WTC11 (cell line): ENCODE data around the gene PPARD. TPM values are rescaled to one million over a fixed set of nuclear protein-coding genes. Genes with fewer than 3 reads are reported as not detected.
A peak's percentile ranks its signal among the peaks of the same experiment; 100 is the strongest.

Source experiments
- CBFB ChIP-seq: sonication (generic); formaldehyde crosslinking; IDR thresholded peaks from 2 replicates; pipeline ENCODE4 v1.8.1; 2022; ENCODE audit warnings: mild to moderate bottlenecking, low read depth, missing genetic modification reagents
- FOXJ3 ChIP-seq: sonication (generic); formaldehyde crosslinking; IDR thresholded peaks from 2 replicates; pipeline ENCODE4 v1.9.0; 2021; ENCODE audit warnings: missing genetic modification reagents, mild to moderate bottlenecking, borderline replicate concordance
- FOXP1 ChIP-seq: sonication (generic); formaldehyde crosslinking; IDR thresholded peaks from 2 replicates; pipeline ENCODE4 v1.8.0; 2022; ENCODE audit warnings: missing genetic modification reagents, mild to moderate bottlenecking, moderate library complexity, borderline replicate concordance
- GTF2I ChIP-seq: fragments of 250-450 bp; sonication (Bioruptor Pico); conservative IDR thresholded peaks from 2 replicates; pipeline ENCODE4 v1.4.0; 2021; ENCODE audit warnings: mild to moderate bottlenecking
- IRF2 ChIP-seq: sonication (generic); formaldehyde crosslinking; IDR thresholded peaks from 2 replicates; pipeline ENCODE4 v1.8.0; 2022; ENCODE audit warnings: low read depth, missing genetic modification reagents, borderline replicate concordance
- KAT7 ChIP-seq: sonication (generic); formaldehyde crosslinking; IDR thresholded peaks from 2 replicates; pipeline ENCODE4 v1.8.1; 2023; ENCODE audit warnings: missing genetic modification reagents, mild to moderate bottlenecking, borderline replicate concordance
- NR2C2 ChIP-seq: sonication (generic); formaldehyde crosslinking; IDR thresholded peaks from 2 replicates; pipeline ENCODE4 v1.8.0; 2022; ENCODE audit warnings: mild to moderate bottlenecking, missing genetic modification reagents
- NR3C1 ChIP-seq: sonication (generic); formaldehyde crosslinking; conservative IDR thresholded peaks from 2 replicates; pipeline ENCODE4 v1.8.1; 2023; ENCODE audit warnings: low read depth, mild to moderate bottlenecking, missing genetic modification reagents
- RORB ChIP-seq: fragments of 250-450 bp; sonication (Bioruptor Pico); IDR thresholded peaks from 2 replicates; pipeline ENCODE4 v1.9.0; 2021; ENCODE audit warnings: mild to moderate bottlenecking
- SMAD3 ChIP-seq: sonication (generic); formaldehyde crosslinking; IDR thresholded peaks from 2 replicates; pipeline ENCODE4 v1.8.0; 2022; ENCODE audit warnings: missing genetic modification reagents, mild to moderate bottlenecking, borderline replicate concordance
- TP53 ChIP-seq: sonication (generic); formaldehyde crosslinking; IDR thresholded peaks from 2 replicates; pipeline ENCODE4 v1.8.1; 2023; ENCODE audit warnings: mild to moderate bottlenecking, missing genetic modification reagents
- ZNF263 ChIP-seq: sonication (generic); formaldehyde crosslinking; IDR thresholded peaks from 2 replicates; pipeline ENCODE4 v1.8.1; 2022; ENCODE audit warnings: low read depth, mild to moderate bottlenecking, moderate library complexity, missing genetic modification reagents
- ZNF317 ChIP-seq: sonication (generic); formaldehyde crosslinking; IDR thresholded peaks from 2 replicates; pipeline ENCODE4 v1.8.1; 2023; ENCODE audit warnings: low read depth, mild to moderate bottlenecking, moderate library complexity, missing genetic modification reagents, borderline replicate concordance
- ZNF423 ChIP-seq: fragments of 250-450 bp; sonication (Bioruptor Pico); IDR thresholded peaks from 2 replicates; pipeline ENCODE4 v2.1.2; 2022; ENCODE audit warnings: mild to moderate bottlenecking, moderate library complexity
- total RNA-seq: library from RNA; stranded (reverse); gene quantifications from 3 replicates; pipeline ENCODE4 v1.2.3, GENCODE V29; 2021
- TF ChIP-seq, protein P1 (sequence below): sonication (generic); formaldehyde crosslinking; IDR thresholded peaks from 2 replicates; pipeline ENCODE4 v1.8.1; 2023; ENCODE audit warnings: mild to moderate bottlenecking, moderate library complexity, missing genetic modification reagents
- TF ChIP-seq, protein P2 (sequence below): sonication (generic); formaldehyde crosslinking; IDR thresholded peaks from 2 replicates; pipeline ENCODE4 v1.8.1; 2022; ENCODE audit warnings: low read depth, mild to moderate bottlenecking, moderate library complexity, missing genetic modification reagents, borderline replicate concordance
- TF ChIP-seq, protein P3 (sequence below): sonication (generic); formaldehyde crosslinking; IDR thresholded peaks from 2 replicates; pipeline ENCODE4 v1.8.0; 2022; ENCODE audit warnings: mild to moderate bottlenecking, missing genetic modification reagents
- TF ChIP-seq, protein P4 (sequence below): fragments of 200-600 bp; IDR thresholded peaks from 2 replicates; pipeline ENCODE4 v1.8.0; 2022; ENCODE audit warnings: antibody characterized with exemption
- TF ChIP-seq, protein P5 (sequence below): sonication (generic); formaldehyde crosslinking; IDR thresholded peaks from 2 replicates; pipeline ENCODE4 v1.8.1; 2022; ENCODE audit warnings: mild to moderate bottlenecking, moderate library complexity, missing genetic modification reagents
- TF ChIP-seq, protein P6 (sequence below): sonication (generic); formaldehyde crosslinking; IDR thresholded peaks from 2 replicates; pipeline ENCODE4 v1.8.0; 2022; ENCODE audit warnings: mild to moderate bottlenecking, missing genetic modification reagents
- TF ChIP-seq, protein P7 (sequence below): sonication (generic); formaldehyde crosslinking; conservative IDR thresholded peaks from 2 replicates; pipeline ENCODE4 v1.8.1; 2023; ENCODE audit warnings: mild to moderate bottlenecking, low read depth, missing genetic modification reagents, moderate library complexity
- TF ChIP-seq, protein P8 (sequence below): fragments of 250-450 bp; sonication (Bioruptor Pico); IDR thresholded peaks from 2 replicates; pipeline ENCODE4 v1.9.0; 2021; ENCODE audit warnings: mild to moderate bottlenecking
- TF ChIP-seq, protein P9 (sequence below): sonication (generic); formaldehyde crosslinking; IDR thresholded peaks from 2 replicates; pipeline ENCODE4 v1.8.1; 2023; ENCODE audit warnings: mild to moderate bottlenecking, missing genetic modification reagents

Gene PPARD
- total RNA-seq, 1 experiment from 2014 or later: 14.7 TPM

DNA sequence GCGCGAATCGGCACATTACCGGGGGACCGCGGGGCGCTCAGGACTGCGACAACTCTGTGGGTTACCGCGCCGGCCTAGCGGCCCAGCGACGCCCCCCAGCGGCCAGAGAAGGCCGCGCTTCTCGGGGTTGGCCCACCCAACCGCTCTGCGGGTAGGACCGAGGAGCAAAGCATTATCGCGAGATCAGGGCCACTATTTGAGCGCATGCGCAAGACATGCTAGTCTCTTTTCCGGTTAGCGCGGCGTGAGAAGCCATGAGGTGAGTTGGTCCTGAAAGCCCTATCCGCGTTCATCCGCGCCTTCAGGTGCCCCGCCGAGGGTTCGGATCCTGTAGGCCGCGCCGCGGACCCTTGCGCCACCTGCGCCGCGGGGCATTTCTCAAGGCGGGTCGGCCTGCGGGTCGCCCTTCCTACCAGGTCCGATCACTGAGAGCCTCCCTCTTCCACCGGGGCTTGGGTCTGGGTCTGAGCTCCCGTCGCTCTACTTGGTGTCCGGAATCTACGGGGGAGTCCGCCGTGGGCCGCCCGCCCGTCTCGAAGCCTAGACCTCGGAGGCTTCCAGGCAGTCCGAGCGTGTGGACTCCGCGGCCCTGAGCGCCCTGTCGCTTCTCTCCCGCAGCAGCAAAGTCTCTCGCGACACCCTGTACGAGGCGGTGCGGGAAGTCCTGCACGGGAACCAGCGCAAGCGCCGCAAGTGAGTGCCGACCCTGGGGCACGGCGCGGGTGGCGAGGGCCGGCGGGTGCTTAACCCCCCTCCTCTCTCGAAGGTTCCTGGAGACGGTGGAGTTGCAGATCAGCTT, 126.0 kb downstream of the PPARD start, which contains the start of gene RPL10A (continued):
- TF ChIP-seq, protein P1, sequence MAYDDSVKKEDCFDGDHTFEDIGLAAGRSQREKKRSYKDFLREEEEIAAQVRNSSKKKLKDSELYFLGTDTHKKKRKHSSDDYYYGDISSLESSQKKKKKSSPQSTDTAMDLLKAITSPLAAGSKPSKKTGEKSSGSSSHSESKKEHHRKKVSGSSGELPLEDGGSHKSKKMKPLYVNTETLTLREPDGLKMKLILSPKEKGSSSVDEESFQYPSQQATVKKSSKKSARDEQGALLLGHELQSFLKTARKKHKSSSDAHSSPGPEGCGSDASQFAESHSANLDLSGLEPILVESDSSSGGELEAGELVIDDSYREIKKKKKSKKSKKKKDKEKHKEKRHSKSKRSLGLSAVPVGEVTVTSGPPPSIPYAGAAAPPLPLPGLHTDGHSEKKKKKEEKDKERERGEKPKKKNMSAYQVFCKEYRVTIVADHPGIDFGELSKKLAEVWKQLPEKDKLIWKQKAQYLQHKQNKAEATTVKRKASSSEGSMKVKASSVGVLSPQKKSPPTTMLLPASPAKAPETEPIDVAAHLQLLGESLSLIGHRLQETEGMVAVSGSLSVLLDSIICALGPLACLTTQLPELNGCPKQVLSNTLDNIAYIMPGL (CRISPR knock-in tag): peak; percentile 86
- peak; percentile 95 for TF ChIP-seq SMAD3 (CRISPR knock-in tag)
- TF ChIP-seq, protein P2, sequence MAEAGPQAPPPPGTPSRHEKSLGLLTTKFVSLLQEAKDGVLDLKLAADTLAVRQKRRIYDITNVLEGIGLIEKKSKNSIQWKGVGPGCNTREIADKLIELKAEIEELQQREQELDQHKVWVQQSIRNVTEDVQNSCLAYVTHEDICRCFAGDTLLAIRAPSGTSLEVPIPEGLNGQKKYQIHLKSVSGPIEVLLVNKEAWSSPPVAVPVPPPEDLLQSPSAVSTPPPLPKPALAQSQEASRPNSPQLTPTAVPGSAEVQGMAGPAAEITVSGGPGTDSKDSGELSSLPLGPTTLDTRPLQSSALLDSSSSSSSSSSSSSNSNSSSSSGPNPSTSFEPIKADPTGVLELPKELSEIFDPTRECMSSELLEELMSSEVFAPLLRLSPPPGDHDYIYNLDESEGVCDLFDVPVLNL (CRISPR knock-in tag): no peak
- TF ChIP-seq, protein P3, sequence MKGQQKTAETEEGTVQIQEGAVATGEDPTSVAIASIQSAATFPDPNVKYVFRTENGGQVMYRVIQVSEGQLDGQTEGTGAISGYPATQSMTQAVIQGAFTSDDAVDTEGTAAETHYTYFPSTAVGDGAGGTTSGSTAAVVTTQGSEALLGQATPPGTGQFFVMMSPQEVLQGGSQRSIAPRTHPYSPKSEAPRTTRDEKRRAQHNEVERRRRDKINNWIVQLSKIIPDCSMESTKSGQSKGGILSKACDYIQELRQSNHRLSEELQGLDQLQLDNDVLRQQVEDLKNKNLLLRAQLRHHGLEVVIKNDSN (CRISPR knock-in tag): peak; percentile 62; the same call in 1 of the 2 replicates
- TF ChIP-seq RORB (CRISPR knock-in tag): no peak
- no peak for TF ChIP-seq GTF2I (CRISPR knock-in tag)
- no peak for TF ChIP-seq NR3C1 (CRISPR knock-in tag)
- no peak for TF ChIP-seq ZNF317 (CRISPR knock-in tag)
- TF ChIP-seq, protein P4, sequence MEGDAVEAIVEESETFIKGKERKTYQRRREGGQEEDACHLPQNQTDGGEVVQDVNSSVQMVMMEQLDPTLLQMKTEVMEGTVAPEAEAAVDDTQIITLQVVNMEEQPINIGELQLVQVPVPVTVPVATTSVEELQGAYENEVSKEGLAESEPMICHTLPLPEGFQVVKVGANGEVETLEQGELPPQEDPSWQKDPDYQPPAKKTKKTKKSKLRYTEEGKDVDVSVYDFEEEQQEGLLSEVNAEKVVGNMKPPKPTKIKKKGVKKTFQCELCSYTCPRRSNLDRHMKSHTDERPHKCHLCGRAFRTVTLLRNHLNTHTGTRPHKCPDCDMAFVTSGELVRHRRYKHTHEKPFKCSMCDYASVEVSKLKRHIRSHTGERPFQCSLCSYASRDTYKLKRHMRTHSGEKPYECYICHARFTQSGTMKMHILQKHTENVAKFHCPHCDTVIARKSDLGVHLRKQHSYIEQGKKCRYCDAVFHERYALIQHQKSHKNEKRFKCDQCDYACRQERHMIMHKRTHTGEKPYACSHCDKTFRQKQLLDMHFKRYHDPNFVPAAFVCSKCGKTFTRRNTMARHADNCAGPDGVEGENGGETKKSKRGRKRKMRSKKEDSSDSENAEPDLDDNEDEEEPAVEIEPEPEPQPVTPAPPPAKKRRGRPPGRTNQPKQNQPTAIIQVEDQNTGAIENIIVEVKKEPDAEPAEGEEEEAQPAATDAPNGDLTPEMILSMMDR: peak; percentile 93
- TF ChIP-seq, protein P5, sequence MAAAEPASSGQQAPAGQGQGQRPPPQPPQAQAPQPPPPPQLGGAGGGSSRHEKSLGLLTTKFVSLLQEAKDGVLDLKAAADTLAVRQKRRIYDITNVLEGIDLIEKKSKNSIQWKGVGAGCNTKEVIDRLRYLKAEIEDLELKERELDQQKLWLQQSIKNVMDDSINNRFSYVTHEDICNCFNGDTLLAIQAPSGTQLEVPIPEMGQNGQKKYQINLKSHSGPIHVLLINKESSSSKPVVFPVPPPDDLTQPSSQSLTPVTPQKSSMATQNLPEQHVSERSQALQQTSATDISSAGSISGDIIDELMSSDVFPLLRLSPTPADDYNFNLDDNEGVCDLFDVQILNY: peak; percentile 51
- TF ChIP-seq, protein P6, sequence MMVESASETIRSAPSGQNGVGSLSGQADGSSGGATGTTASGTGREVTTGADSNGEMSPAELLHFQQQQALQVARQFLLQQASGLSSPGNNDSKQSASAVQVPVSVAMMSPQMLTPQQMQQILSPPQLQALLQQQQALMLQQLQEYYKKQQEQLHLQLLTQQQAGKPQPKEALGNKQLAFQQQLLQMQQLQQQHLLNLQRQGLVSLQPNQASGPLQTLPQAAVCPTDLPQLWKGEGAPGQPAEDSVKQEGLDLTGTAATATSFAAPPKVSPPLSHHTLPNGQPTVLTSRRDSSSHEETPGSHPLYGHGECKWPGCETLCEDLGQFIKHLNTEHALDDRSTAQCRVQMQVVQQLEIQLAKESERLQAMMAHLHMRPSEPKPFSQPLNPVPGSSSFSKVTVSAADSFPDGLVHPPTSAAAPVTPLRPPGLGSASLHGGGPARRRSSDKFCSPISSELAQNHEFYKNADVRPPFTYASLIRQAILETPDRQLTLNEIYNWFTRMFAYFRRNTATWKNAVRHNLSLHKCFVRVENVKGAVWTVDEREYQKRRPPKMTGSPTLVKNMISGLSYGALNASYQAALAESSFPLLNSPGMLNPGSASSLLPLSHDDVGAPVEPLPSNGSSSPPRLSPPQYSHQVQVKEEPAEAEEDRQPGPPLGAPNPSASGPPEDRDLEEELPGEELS (CRISPR knock-in tag): peak; percentile 90
- TF ChIP-seq TP53 (CRISPR knock-in tag): no peak
- TF ChIP-seq FOXP1 (CRISPR knock-in tag): peak; percentile 90
- TF ChIP-seq IRF2 (CRISPR knock-in tag): no peak
- TF ChIP-seq NR2C2: no peak
- TF ChIP-seq, protein P7, sequence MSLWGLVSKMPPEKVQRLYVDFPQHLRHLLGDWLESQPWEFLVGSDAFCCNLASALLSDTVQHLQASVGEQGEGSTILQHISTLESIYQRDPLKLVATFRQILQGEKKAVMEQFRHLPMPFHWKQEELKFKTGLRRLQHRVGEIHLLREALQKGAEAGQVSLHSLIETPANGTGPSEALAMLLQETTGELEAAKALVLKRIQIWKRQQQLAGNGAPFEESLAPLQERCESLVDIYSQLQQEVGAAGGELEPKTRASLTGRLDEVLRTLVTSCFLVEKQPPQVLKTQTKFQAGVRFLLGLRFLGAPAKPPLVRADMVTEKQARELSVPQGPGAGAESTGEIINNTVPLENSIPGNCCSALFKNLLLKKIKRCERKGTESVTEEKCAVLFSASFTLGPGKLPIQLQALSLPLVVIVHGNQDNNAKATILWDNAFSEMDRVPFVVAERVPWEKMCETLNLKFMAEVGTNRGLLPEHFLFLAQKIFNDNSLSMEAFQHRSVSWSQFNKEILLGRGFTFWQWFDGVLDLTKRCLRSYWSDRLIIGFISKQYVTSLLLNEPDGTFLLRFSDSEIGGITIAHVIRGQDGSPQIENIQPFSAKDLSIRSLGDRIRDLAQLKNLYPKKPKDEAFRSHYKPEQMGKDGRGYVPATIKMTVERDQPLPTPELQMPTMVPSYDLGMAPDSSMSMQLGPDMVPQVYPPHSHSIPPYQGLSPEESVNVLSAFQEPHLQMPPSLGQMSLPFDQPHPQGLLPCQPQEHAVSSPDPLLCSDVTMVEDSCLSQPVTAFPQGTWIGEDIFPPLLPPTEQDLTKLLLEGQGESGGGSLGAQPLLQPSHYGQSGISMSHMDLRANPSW: no peak
- peak; percentile 93; the same call in 1 of the 2 replicates for TF ChIP-seq KAT7 (CRISPR knock-in tag)
- TF ChIP-seq, protein P8, sequence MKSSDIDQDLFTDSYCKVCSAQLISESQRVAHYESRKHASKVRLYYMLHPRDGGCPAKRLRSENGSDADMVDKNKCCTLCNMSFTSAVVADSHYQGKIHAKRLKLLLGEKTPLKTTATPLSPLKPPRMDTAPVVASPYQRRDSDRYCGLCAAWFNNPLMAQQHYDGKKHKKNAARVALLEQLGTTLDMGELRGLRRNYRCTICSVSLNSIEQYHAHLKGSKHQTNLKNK (CRISPR knock-in tag): no peak
- no peak; the same call in 1 of the 2 replicates for TF ChIP-seq CBFB (CRISPR knock-in tag)
- no peak for TF ChIP-seq FOXJ3 (CRISPR knock-in tag)
- no peak for TF ChIP-seq ZNF423 (CRISPR knock-in tag)
- TF ChIP-seq, protein P9, sequence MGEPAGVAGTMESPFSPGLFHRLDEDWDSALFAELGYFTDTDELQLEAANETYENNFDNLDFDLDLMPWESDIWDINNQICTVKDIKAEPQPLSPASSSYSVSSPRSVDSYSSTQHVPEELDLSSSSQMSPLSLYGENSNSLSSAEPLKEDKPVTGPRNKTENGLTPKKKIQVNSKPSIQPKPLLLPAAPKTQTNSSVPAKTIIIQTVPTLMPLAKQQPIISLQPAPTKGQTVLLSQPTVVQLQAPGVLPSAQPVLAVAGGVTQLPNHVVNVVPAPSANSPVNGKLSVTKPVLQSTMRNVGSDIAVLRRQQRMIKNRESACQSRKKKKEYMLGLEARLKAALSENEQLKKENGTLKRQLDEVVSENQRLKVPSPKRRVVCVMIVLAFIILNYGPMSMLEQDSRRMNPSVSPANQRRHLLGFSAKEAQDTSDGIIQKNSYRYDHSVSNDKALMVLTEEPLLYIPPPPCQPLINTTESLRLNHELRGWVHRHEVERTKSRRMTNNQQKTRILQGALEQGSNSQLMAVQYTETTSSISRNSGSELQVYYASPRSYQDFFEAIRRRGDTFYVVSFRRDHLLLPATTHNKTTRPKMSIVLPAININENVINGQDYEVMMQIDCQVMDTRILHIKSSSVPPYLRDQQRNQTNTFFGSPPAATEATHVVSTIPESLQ (CRISPR knock-in tag): no peak
- TF ChIP-seq ZNF263: no peak
